Neuronal stem cell (in vitro differentiated cells): Measurements from ENCODE around the gene MED17.

Source experiments
- DNase-seq: peaks from one replicate; pipeline ENCODE4 v3.0.0-alpha.2; 2013; ENCODE audit warnings: low spot score
- H2AFZ ChIP-seq: one replicate; pipeline ENCODE4 v1.6.1; 2013; ENCODE audit warnings: mild to moderate bottlenecking, low read length, inconsistent platforms
- H2AK5ac ChIP-seq: 2 replicates; pipeline ENCODE4 v1.6.1; 2013; ENCODE audit warnings: low read depth, mild to moderate bottlenecking, inconsistent platforms, low read length, moderate library complexity, mixed read lengths
- H2BK120ac ChIP-seq: 2 replicates; pipeline ENCODE4 v1.6.1; 2013; ENCODE audit warnings: low read depth, mild to moderate bottlenecking, inconsistent platforms, low read length, moderate library complexity, mixed read lengths
- H2BK12ac ChIP-seq: one replicate; pipeline ENCODE4 v1.6.1; 2013; ENCODE audit warnings: low read length, inconsistent platforms
- H2BK15ac ChIP-seq: 2 replicates; pipeline ENCODE4 v1.6.1; 2013; ENCODE audit warnings: mild to moderate bottlenecking, low read length, inconsistent platforms, mixed read lengths
- H2BK5ac ChIP-seq: one replicate; pipeline ENCODE4 v1.6.1; 2013; ENCODE audit warnings: inconsistent platforms, mild to moderate bottlenecking, low read length, moderate library complexity
- H3K14ac ChIP-seq: one replicate; pipeline ENCODE4 v1.6.1; 2013; ENCODE audit warnings: low read length, inconsistent platforms
- H3K18ac ChIP-seq: 2 replicates; pipeline ENCODE4 v1.6.1; 2013; ENCODE audit warnings: low read length, inconsistent platforms
- H3K23ac ChIP-seq: 2 replicates; pipeline ENCODE4 v1.6.1; 2013; ENCODE audit warnings: low read depth, mild to moderate bottlenecking, mixed read lengths, low read length, inconsistent platforms; ENCODE audit not compliant: poor library complexity
- H3K27ac ChIP-seq: replicated peaks from 3 replicates; pipeline ENCODE4 v1.5.1; 2013; ENCODE audit warnings: low read length, inconsistent platforms
- H3K27me3 ChIP-seq, 3 experiments: 2 replicates each; pipeline ENCODE4 v1.6.1; 2013; ENCODE audit warnings: low read length in 3 of 3, mild to moderate bottlenecking in 2 of 3, inconsistent platforms in 1 of 3, low read depth in 1 of 3, mixed read lengths in 1 of 3, moderate library complexity in 1 of 3; ENCODE audit not compliant: control insufficient read depth in 3 of 3, insufficient read depth in 3 of 3
- H3K36me3 ChIP-seq, 2 donors: replicated peaks in 1 of 2; 2 replicates each; pipeline ENCODE4 v1.6.1; 2013; ENCODE audit warnings: low read length in 2 of 2; ENCODE audit not compliant: control insufficient read depth in 2 of 2, insufficient read depth in 2 of 2
- H3K4ac ChIP-seq: 2 replicates; pipeline ENCODE4 v1.6.1; 2013; ENCODE audit warnings: inconsistent platforms, mild to moderate bottlenecking, low read length, moderate library complexity
- H3K4me1 ChIP-seq, 2 donors: 1 replicate in 1 of 2; 2 replicates in 1 of 2; pipeline ENCODE4 v1.6.1; 2013; ENCODE audit warnings: low read length in 2 of 2, low read depth in 1 of 2; ENCODE audit not compliant: control insufficient read depth in 2 of 2, insufficient read depth in 1 of 2
- H3K4me2 ChIP-seq: one replicate; pipeline ENCODE4 v1.6.1; 2013; ENCODE audit warnings: mild to moderate bottlenecking, low read length, inconsistent platforms; ENCODE audit not compliant: insufficient read depth, poor library complexity, severe bottlenecking
- H3K4me3 ChIP-seq, 2 donors: 2 replicates each; pipeline ENCODE4 v1.5.1; 2013; ENCODE audit warnings: low read length in 2 of 2, mild to moderate bottlenecking in 2 of 2, inconsistent platforms in 1 of 2, moderate library complexity in 1 of 2
- H3K79me1 ChIP-seq: one replicate; pipeline ENCODE4 v1.6.1; 2013; ENCODE audit warnings: low read depth, mild to moderate bottlenecking, inconsistent platforms, low read length, moderate library complexity
- H3K9ac ChIP-seq: one replicate; pipeline ENCODE4 v1.6.1; 2013; ENCODE audit warnings: mild to moderate bottlenecking, low read depth, low read length, inconsistent platforms; ENCODE audit not compliant: poor library complexity
- H3K9me3 ChIP-seq, 2 donors: replicated peaks in 1 of 2; 2 replicates each; pipeline versions ENCODE3 to v1.6.1; 2013; ENCODE audit warnings: low read length in 2 of 2, mild to moderate bottlenecking in 2 of 2, inconsistent platforms in 1 of 2, low read depth in 1 of 2, mixed read lengths in 1 of 2, moderate library complexity in 1 of 2; ENCODE audit not compliant: control insufficient read depth in 2 of 2, insufficient read depth in 1 of 2
- H4K8ac ChIP-seq: one replicate; pipeline ENCODE4 v1.6.1; 2013; ENCODE audit warnings: low read depth, mild to moderate bottlenecking, inconsistent platforms, low read length, moderate library complexity
- H4K91ac ChIP-seq: one replicate; pipeline ENCODE4 v1.6.1; 2013; ENCODE audit warnings: low read length, low read depth, mild to moderate bottlenecking, inconsistent platforms; ENCODE audit not compliant: poor library complexity
- WGBS, 2 donors: extraction: QIAGEN DNeasy Blood & Tissue Kit; methylation state at CpG; one replicate each; pipeline ENCODE4 v1.1.7; 2013; ENCODE audit warnings: missing lambda C conversion rate in 2 of 2, mixed read lengths in 1 of 2; ENCODE audit not compliant: insufficient read length in 2 of 2, insufficient replicate concordance in 1 of 2; ENCODE audit errors: extremely low coverage in 2 of 2; 5-methylcytosine and 5-hydroxymethylcytosine counted together

The MED17 gene

DNA sequence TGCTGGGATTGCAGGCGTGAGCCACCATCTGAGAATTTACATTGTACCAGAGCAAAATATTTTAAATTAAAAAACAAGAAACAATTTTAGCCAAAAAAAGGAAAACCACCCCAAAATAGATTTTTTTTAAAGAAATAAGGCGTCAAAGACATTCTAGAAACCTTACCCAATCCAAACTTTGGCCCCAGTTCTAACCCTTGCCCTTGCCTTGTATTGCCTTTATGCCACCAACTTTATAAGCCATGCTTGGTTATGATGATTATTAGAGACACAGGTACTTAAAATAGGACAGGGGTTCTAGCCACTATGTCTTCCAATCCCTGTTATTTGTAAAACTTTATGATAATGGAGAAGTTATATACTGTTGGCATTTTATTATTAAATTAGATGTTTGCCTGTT lies 30.8 kb upstream of the MED17 start:
- Histone ChIP-seq H3K23ac (no peak overlapping the region), H3K4me3 (no peak overlapping the region), H3K36me3 (peaks cover 9 to 61% of the 10 kb centered on the region in 2 donors), H2AK5ac (no peak overlapping the region), H3K79me1 (no peaks in the 10 kb centered on the region), H2AFZ (no peak overlapping the region), H4K91ac (no peak overlapping the region), H3K18ac (no peak overlapping the region), H3K27ac (no peak overlapping the region), H3K4me2 (no peak overlapping the region), H3K9me3 (no peaks in the 10 kb centered on the region), H2BK12ac (no peak overlapping the region), H3K27me3 (no peaks in the 10 kb centered on the region), H2BK5ac (no peak overlapping the region), H3K4me1 (no peaks in the 10 kb centered on the region), H4K8ac (no peak overlapping the region), H2BK120ac (no peak overlapping the region), H3K9ac (no peak overlapping the region), H3K14ac (no peak overlapping the region), H2BK15ac (no peak overlapping the region), H3K4ac (no peak overlapping the region)
- no peak for DNase-seq
- no CpG with 5 or more reads among the region's 2 CpGs for WGBS, 2 donors

DNA sequence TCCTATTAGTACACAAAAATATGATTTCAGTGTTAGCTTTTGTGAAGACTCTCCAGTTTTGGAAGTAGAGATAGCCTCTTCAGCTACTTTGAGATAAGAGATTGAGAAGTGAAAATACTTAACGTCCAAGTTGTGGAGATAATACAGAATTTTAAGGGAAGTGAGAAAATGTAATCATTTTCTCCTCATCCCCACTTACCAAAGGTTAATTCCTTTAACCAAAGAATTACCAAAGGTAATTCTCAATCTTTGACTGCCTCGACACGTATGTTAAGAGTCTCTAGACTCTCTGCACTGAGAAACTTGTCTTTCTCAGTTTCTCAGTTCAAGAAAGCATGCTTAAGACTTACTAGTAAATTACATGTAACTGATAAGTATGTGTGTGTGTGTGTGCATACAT lies 27.3 kb upstream of the MED17 start:
- no peak overlapping the region for H2BK120ac ChIP-seq
- no peak overlapping the region for H3K27ac ChIP-seq
- no peak overlapping the region for H4K8ac ChIP-seq
- H3K14ac ChIP-seq = no peak overlapping the region
- H3K4me1 ChIP-seq = no peaks in the 10 kb centered on the region
- no peak overlapping the region for H3K9ac ChIP-seq
- H2BK15ac ChIP-seq = no peak overlapping the region
- no peaks in the 10 kb centered on the region for H3K27me3 ChIP-seq
- no CpG with 5 or more reads among the region's 3 CpGs for WGBS, 2 donors
- H3K4me2 ChIP-seq = no peak overlapping the region
- no peak overlapping the region for H4K91ac ChIP-seq
- H3K18ac ChIP-seq = no peak overlapping the region
- no peaks in the 10 kb centered on the region for H3K79me1 ChIP-seq
- H3K4me3 ChIP-seq = no peak overlapping the region
- H2BK5ac ChIP-seq = no peak overlapping the region
- no peak overlapping the region for H3K23ac ChIP-seq
- H2AK5ac ChIP-seq = no peak overlapping the region
- no peak overlapping the region for H2AFZ ChIP-seq
- no peak overlapping the region for H3K4ac ChIP-seq
- DNase-seq = no peak
- H3K36me3 ChIP-seq = peaks cover 14 to 82% of the 10 kb centered on the region in 2 donors
- no peak overlapping the region for H2BK12ac ChIP-seq
- no peaks in the 10 kb centered on the region for H3K9me3 ChIP-seq

DNA sequence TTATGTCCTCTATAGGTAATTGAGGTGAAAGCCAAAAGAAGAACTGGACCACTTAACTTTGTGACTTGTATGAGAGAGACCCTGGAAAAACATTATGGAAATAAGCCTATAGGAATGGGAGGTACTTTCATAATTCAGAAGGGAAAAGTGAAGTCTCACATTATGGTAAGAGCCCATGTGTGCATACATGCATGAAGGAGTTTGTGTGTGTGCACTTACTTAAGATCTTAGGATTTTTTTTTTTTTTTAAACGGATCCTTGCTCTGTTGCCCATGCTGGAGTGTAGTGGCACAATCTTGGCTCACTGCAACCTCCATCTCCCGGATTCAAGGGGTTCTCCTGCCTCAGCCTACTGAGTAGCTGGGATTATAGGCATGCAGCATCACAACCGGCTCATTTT lies 26.8 kb upstream of the MED17 start:
- Histone ChIP-seq H3K9ac (no peak overlapping the region), H3K9me3 (no peaks in the 10 kb centered on the region), H3K27ac (no peak overlapping the region), H2BK120ac (no peak overlapping the region), H2BK12ac (no peak overlapping the region), H3K4ac (no peak overlapping the region), H2AK5ac (no peak overlapping the region), H3K4me3 (no peak overlapping the region), H3K79me1 (no peaks in the 10 kb centered on the region), H2AFZ (no peak overlapping the region), H4K8ac (no peak overlapping the region), H3K4me2 (no peak overlapping the region), H4K91ac (no peak overlapping the region), H3K36me3 (peaks cover 14 to 86% of the 10 kb centered on the region in 2 donors), H2BK5ac (no peak overlapping the region), H2BK15ac (no peak overlapping the region), H3K27me3 (no peaks in the 10 kb centered on the region), H3K18ac (no peak overlapping the region), H3K23ac (no peak overlapping the region), H3K14ac (no peak overlapping the region), H3K4me1 (no peaks in the 10 kb centered on the region)
- WGBS, 2 donors = no CpG with 5 or more reads among the region's 3 CpGs
- DNase-seq = no peak

DNA sequence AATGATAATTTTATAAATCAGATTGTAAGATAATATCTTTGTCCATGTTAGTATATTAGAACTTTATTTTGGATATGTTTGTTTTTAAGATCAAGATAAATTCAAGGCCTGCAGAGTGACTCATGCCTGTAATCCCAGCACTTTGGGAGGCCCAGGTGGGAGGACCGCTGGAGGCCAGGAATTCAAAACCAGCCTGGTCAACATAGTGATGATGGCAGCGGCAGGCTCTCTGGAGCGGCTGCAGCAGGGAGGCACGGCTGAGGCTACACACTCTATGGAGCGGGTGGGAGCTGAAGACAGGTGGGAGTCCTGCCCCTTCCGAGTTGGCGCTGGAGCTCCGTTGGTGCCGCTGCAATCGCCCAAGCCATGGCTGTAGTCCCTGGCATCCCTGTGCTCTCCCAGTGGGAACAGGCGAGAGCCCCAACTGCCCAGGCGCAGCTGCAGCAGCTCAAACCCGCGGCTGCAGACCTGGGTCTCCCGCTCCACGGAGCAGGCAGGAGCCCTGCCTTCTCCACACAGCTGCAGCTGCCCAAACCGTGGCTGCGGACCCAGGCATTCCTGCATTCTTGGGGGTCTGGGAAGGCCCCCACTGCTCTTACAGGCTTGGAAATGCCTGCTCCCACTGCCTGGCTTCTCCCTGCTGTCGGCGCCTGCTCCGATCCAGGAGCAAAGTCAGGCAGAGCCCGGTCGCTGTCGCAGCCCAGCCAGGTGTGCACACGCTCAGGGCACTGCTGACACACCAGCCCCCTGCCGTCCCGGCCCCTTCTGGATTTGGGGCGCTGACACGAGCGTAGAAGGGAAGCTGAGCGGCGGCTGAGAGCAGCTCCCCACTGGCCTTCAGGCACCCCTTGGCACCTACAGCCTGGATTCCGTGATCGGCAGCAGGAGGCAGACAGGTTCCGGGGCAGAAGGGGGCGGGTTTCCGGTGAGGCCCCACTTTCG lies 25.9 kb upstream of the MED17 start:
- H2BK12ac ChIP-seq = no peak overlapping the region
- H3K4me2 ChIP-seq = no peak overlapping the region
- no peak overlapping the region for H2BK15ac ChIP-seq
- H3K9me3 ChIP-seq = no peaks in the 10 kb centered on the region
- no CpG with 5 or more reads among the region's 38 CpGs for WGBS, 2 donors
- no peak overlapping the region for H4K91ac ChIP-seq
- peak overlapping the region; percentile 65 for H4K8ac ChIP-seq
- H3K18ac ChIP-seq = no peak overlapping the region
- peak overlapping the region; percentile 60 for H3K9ac ChIP-seq
- no peak overlapping the region for H2BK5ac ChIP-seq
- no peak for DNase-seq
- H3K4ac ChIP-seq = no peak overlapping the region
- H2AFZ ChIP-seq = no peak overlapping the region
- no peak overlapping the region for H3K4me3 ChIP-seq
- H3K23ac ChIP-seq = peak overlapping the region; percentile 65
- no peaks in the 10 kb centered on the region for H3K79me1 ChIP-seq
- no peaks in the 10 kb centered on the region for H3K27me3 ChIP-seq
- H3K36me3 ChIP-seq = peaks cover 14 to 93% of the 10 kb centered on the region in 2 donors
- H3K14ac ChIP-seq = no peak overlapping the region
- H2BK120ac ChIP-seq = no peak overlapping the region
- no peak overlapping the region for H2AK5ac ChIP-seq
- no peaks in the 10 kb centered on the region for H3K4me1 ChIP-seq
- H3K27ac ChIP-seq = no peak overlapping the region
